K562 (cell line): ENCODE results near the gene LIN28A. TPM values are rescaled to one million over a fixed set of nuclear protein-coding genes. Genes with fewer than 3 reads are reported as not detected.

Experiments
- ATAC-seq: fragments of 200-7000 bp; cut with Tn5 transposase; 3 replicates; pipeline ENCODE4 v1.9.1; 2020; ENCODE audit warnings: moderate library complexity
- BruUV-seq: library from RNA; stranded (reverse); fragments of 400-500 nt; replicated peaks from 2 replicates; lab custom pipeline; 2021; lab: Mats Ljungman, UMichigan
- CTCF ChIA-PET: fragments of 300-600 bp; formaldehyde crosslinking; extraction: SDS; loops from one replicate; lab custom pipeline; 2021; ENCODE audit warnings: low intra/inter-chr PET ratio; lab: Yijun Ruan, JAX
- POLR2A ChIA-PET: fragments of 300-600, 350-650 bp; sonication (Branson Sonifier 250); formaldehyde crosslinking; extraction: SDS; loops from one replicate; lab custom pipeline; 2021; ENCODE audit warnings: antibody characterized with exemption, inconsistent platforms; lab: Yijun Ruan, JAX
- DNase-seq, 4 experiments: peaks; one replicate each; pipeline versions ENCODE4 v3.0.0 to v3.0.0-alpha.2; 2011 to 2018; ENCODE audit warnings: low spot score in 3 of 4, mixed read lengths in 3 of 4; ENCODE audit errors: extremely low read depth in 1 of 4
- FAIRE-seq: peaks from 2 replicates; lab custom pipeline; 2011; peaks lifted over from hg19 to GRCh38; lab: Jason Lieb, UNC
- H2AFZ ChIP-seq: 2 replicates; pipeline ENCODE4 v1.6.0; 2011; ENCODE audit warnings: low read depth, low read length, control low read depth, inconsistent platforms
- H3K27ac ChIP-seq: fragments of 200-600 bp; 3 replicates; pipeline ENCODE4 v1.8.0; 2011; ENCODE audit warnings: low read depth, mild to moderate bottlenecking, control low read depth, inconsistent platforms, low read length, moderate library complexity, mixed read lengths; ENCODE audit errors: extremely low read depth
- H3K27me3 ChIP-seq, 2 experiments: fragments of 300-600 bp in 1 of 2; 2 replicates in 1 of 2; 3 replicates in 1 of 2; pipeline versions ENCODE4 v1.6.0 to v1.8.0; 2011; ENCODE audit warnings: inconsistent platforms in 2 of 2, low read length in 2 of 2, mild to moderate bottlenecking in 1 of 2, mixed read lengths in 1 of 2, moderate library complexity in 1 of 2; ENCODE audit not compliant: control insufficient read depth in 2 of 2, insufficient read depth in 2 of 2
- H3K36me3 ChIP-seq: fragments of 300-600 bp; 3 replicates; pipeline ENCODE4 v1.8.0; 2011; ENCODE audit warnings: mild to moderate bottlenecking, low read length, inconsistent platforms; ENCODE audit not compliant: control insufficient read depth, insufficient read depth
- H3K4me1 ChIP-seq, 2 experiments: fragments of 200-600 bp in 1 of 2; replicated peaks in 1 of 2; 2 replicates in 1 of 2; 3 replicates in 1 of 2; pipeline versions ENCODE4 v1.5.1 to v1.8.0; 2011; ENCODE audit warnings: inconsistent platforms in 2 of 2, low read length in 2 of 2, mild to moderate bottlenecking in 1 of 2, mixed read lengths in 1 of 2, moderate library complexity in 1 of 2; ENCODE audit not compliant: control insufficient read depth in 2 of 2, insufficient read depth in 2 of 2
- H3K4me2 ChIP-seq: 2 replicates; pipeline ENCODE4 v1.6.1; 2011; ENCODE audit warnings: low read length, control low read depth, inconsistent platforms, mixed read lengths; ENCODE audit not compliant: insufficient read depth
- H3K4me3 ChIP-seq: fragments of 200-600 bp; sonication (generic), shearing (Covaris generic); 2 replicates; pipeline ENCODE4 v1.5.1; 2016; ENCODE audit warnings: control low read depth, inconsistent platforms
- H3K79me2 ChIP-seq: fragments of 200-600 bp; 3 replicates; pipeline ENCODE4 v1.8.0; 2011; ENCODE audit warnings: low read length, inconsistent platforms; ENCODE audit not compliant: control insufficient read depth, insufficient read depth
- H3K9ac ChIP-seq, 2 experiments: 2 replicates each; pipeline versions ENCODE4 v1.6.0 to v1.6.1; 2011; ENCODE audit warnings: low read depth in 2 of 2, low read length in 2 of 2, control low read depth in 1 of 2, inconsistent platforms in 1 of 2, mild to moderate bottlenecking in 1 of 2, mixed read lengths in 1 of 2; ENCODE audit not compliant: insufficient read depth in 1 of 2
- H3K9me1 ChIP-seq: one replicate; pipeline ENCODE4 v1.6.0; 2011; ENCODE audit warnings: inconsistent platforms, mild to moderate bottlenecking, low read length, moderate library complexity; ENCODE audit not compliant: control insufficient read depth, insufficient read depth
- H3K9me3 ChIP-seq: replicated peaks from 2 replicates; pipeline ENCODE4 v1.5.1; 2011; ENCODE audit warnings: low read depth, low read length, inconsistent platforms; ENCODE audit not compliant: control insufficient read depth, insufficient read depth
- H4K20me1 ChIP-seq: replicated peaks from 2 replicates; pipeline ENCODE4 v1.6.1; 2011; ENCODE audit warnings: low read length, inconsistent platforms, mixed read lengths; ENCODE audit not compliant: control insufficient read depth, insufficient read depth
- BCOR ChIP-seq: fragments of 450-650 bp; IDR thresholded peaks from 2 replicates; pipeline ENCODE4 v1.6.1; 2016
- CHD2 ChIP-seq: IDR thresholded peaks from 2 replicates; pipeline ENCODE4 v1.6.1; 2011; ENCODE audit warnings: low read depth, low read length
- E4F1 ChIP-seq: fragments of 250-450 bp; sonication (Bioruptor Pico); IDR thresholded peaks from 2 replicates; pipeline ENCODE4 v1.5.0; 2021; ENCODE audit warnings: mild to moderate bottlenecking, borderline replicate concordance
- MCM5 ChIP-seq: fragments of 450-650 bp; IDR thresholded peaks from 2 replicates; pipeline ENCODE4 v1.6.1; 2016; ENCODE audit warnings: low read depth
- MTA2 ChIP-seq: fragments of 450-650 bp; IDR thresholded peaks from 2 replicates; pipeline ENCODE4 v1.6.1; 2016; ENCODE audit warnings: low read depth
- PHB ChIP-seq: fragments of 250-450 bp; sonication (Bioruptor Pico); IDR thresholded peaks from 2 replicates; pipeline ENCODE4 v1.5.0; 2021
- RBM25 ChIP-seq: fragments of 200-400 bp; formaldehyde crosslinking; IDR thresholded peaks from 2 replicates; pipeline ENCODE4 v1.6.1; 2018; ENCODE audit warnings: low read length, low read depth, moderate library complexity; ENCODE audit not compliant: severe bottlenecking
- RHOXF2B ChIP-seq: fragments of 250-450 bp; sonication (Bioruptor Pico); conservative IDR thresholded peaks from 2 replicates; pipeline ENCODE4 v1.5.1; 2021
- SRSF9 ChIP-seq: fragments of 200-400 bp; formaldehyde crosslinking; IDR thresholded peaks from 2 replicates; pipeline ENCODE4 v1.6.1; 2017; ENCODE audit warnings: low read depth, low read length, borderline replicate concordance
- TAF15 ChIP-seq: fragments of 200-400 bp; formaldehyde crosslinking; IDR thresholded peaks from 2 replicates; pipeline ENCODE4 v1.6.1; 2017; ENCODE audit warnings: mild to moderate bottlenecking, low read depth, low read length, moderate library complexity
- ZBTB2 ChIP-seq: fragments of 450-650 bp; IDR thresholded peaks from 2 replicates; pipeline ENCODE4 v1.6.1; 2016; ENCODE audit warnings: antibody characterized with exemption
- ZFP36 ChIP-seq: fragments of 150-350 bp; IDR thresholded peaks from 2 replicates; pipeline ENCODE4 v1.6.1; 2018; ENCODE audit warnings: low read length, low read depth; ENCODE audit not compliant: partially characterized antibody
- ZNF740 ChIP-seq, 3 experiments: fragments of 200-800 bp in 1 of 3; sonication (Bioruptor generic) in 1 of 3; sonication (generic) in 1 of 3; formaldehyde crosslinking in 1 of 3; IDR thresholded peaks; 2 replicates each; pipeline versions ENCODE4 v1.6.1 to v1.8.0; 2016 to 2022; ENCODE audit warnings: mild to moderate bottlenecking in 2 of 3, missing compliant biosample characterization in 2 of 3, missing genetic modification characterization in 2 of 3, missing genetic modification reagents in 1 of 3
- WGBS: fragments of 100-300 bp; shearing (Covaris generic); methylation state at CpG from one replicate; pipeline ENCODE4 v1.1.6; 2016; ENCODE audit warnings: low coverage, mixed read lengths; ENCODE audit not compliant: insufficient coverage; ENCODE audit errors: missing lambda C conversion rate; 5-methylcytosine and 5-hydroxymethylcytosine counted together
- in situ Hi-C: fragments of 300-500 bp; cut with MboI; formaldehyde crosslinking; loops from 4 replicates; pipeline ENCODE4 v1.15.0; 2018; ENCODE audit warnings: inconsistent platforms, mixed read lengths
- intact Hi-C: fragments of 100-400 bp; cut with micrococcal nuclease; formaldehyde crosslinking; loops from 2 replicates; pipeline ENCODE4 v1.14.2; 2022
- polyA plus RNA-seq, 8 experiments: library from polyadenylated mRNA; depleted of rRNA in 4 of 8; stranded (reverse) in 5 of 8; unstranded in 3 of 8; fragments of >200 nt; fragmentation: Nextera tagmentation in 2 of 8; fragmentation: Illumina TruSeq in 1 of 8; extraction: Ambion mirVana in 2 of 8; extraction: Trizol in 1 of 8; gene quantifications; 2 replicates each; pipeline versions ENCODE4 v1.2.1 to v1.2.3, GENCODE V29; 2011 to 2014; ENCODE audit warnings: inconsistent platforms in 1 of 8, missing spikeins in 1 of 8
- total RNA-seq, 7 experiments: library from RNA; depleted of rRNA in 6 of 7; stranded (reverse); fragments of >200 nt in 6 of 7; fragmentation: Illumina TruSeq in 2 of 7; extraction: Trizol in 2 of 7; gene quantifications; 2 replicates each; pipeline versions ENCODE4 v1.2.1 to v1.2.3, GENCODE V29; 2011 to 2021; ENCODE audit warnings: low replicate concordance in 1 of 7

Gene LIN28A
- total and polyA plus RNA-seq, 9 of the 15 experiments (the other 6 are each of a cell fraction or from before 2014, with no cell fraction given): 0.80 to 5.4 (median 3.9) TPM

- no peaks in the 10 kb centered on the region for H3K36me3 ChIP-seq
- FAIRE-seq: no peak
Measured at GRCh38 chr1:26362331-26362730, 48.3 kb upstream of the LIN28A start.

More at GRCh38 chr1:26362331-26362730, 48.3 kb upstream of the LIN28A start:
- no peak for ATAC-seq
- no peaks in the 10 kb centered on the region for H4K20me1 ChIP-seq
- WGBS: 24% methylated on average over 3 of the region's 3 CpGs
- DNase-seq: no peak
- no peaks in the 10 kb centered on the region for H3K9me3 ChIP-seq
- H3K4me2 ChIP-seq: no peak overlapping the region
- H3K27me3 ChIP-seq: no peaks in the 10 kb centered on the region; a peak in 1 of 5 replicates
- intact Hi-C loops (loop anchor here (2.0 kb wide), 2 partner anchors 34 to 42 kb away; no protein-coding TSS in a partner anchor), in situ Hi-C loops (no loop called here)
- no peak overlapping the region for H3K27ac ChIP-seq
- no TSS peak for BruUV-seq
- H3K9me1 ChIP-seq: no peaks in the 10 kb centered on the region
- no peaks in the 10 kb centered on the region for H3K79me2 ChIP-seq
- H3K9ac ChIP-seq: no peak overlapping the region
- TF ChIP-seq BCOR: 0 out of 2 replicates have a peak, but pooled peaks have one; percentile 13
- no peak for TF ChIP-seq ZNF740 (CRISPR knock-in tag; IDR thresholded peaks at IDR 0.05)
- no peak for TF ChIP-seq ZNF740 (tag; IDR thresholded peaks at IDR 0.05)
- no peak for TF ChIP-seq ZBTB2
- no peak for TF ChIP-seq PHB (CRISPR knock-in tag)
- TF ChIP-seq RBM25: peak; percentile 82
- TF ChIP-seq SRSF9: no peak
- TF ChIP-seq RHOXF2B: no peak
- no peak for TF ChIP-seq MTA2
- TF ChIP-seq MCM5: no peak
- peak; percentile 20 for TF ChIP-seq ZFP36
- no peak for TF ChIP-seq E4F1 (CRISPR knock-in tag)
- no peak for TF ChIP-seq TAF15
- TF ChIP-seq CHD2: no peak
- no peak overlapping the region for H2AFZ ChIP-seq
- ChIA-PET CTCF (no interaction called here), POLR2A (interaction anchor here (0.6 to 1.7 kb wide), 9 partner anchors 12 to 617 kb away, joined by 3 to 9 read pairs (median 4); no protein-coding TSS in a partner anchor)
- H3K4me1 ChIP-seq: peaks cover 6 to 35% of the 10 kb centered on the region in 2 experiments; a peak in 4 of 5 replicates
- no peak overlapping the region for H3K4me3 ChIP-seq
